Amygdala (tissue), 56 donors: ENCODE data around the gene SPEM2.

ENCODE experiments used
- DNase-seq, 56 donors: peaks; one replicate each; lab custom pipeline; 2025; lab: John Stamatoyannopoulos, UW

Gene SPEM2

DNA sequence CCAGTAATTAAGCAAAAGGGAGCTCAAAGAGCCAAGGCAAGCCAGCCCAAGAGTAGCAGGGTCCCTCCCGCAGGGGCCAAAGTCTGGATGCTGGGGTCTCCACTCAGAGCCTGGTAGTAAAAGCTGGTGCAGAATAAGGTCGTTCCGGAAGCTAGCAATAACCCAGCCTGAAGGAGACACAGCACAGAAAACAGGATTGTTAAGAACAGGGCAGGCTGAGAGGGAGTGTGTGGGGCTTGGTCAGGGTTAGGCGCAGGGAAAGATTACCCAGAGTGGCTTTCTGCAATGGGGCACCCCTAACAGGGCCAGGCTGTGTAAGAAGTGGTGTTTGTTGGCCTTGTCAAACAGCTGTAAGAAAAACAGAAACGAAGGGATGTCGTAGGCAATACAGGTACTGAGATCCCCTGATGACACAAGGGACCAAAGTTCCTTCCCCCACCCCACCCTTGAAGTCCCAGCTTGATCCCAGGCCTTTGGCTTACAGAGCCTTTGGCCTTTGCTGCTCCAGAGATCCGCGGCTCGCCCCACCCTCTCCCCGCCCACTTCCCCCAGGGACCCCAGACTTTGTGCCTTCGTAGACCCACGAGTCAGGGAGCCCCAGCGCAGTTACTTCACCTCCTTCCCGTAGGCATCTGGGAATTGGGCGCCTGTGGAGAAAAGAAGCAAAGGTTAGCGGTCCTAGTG lies 22.2 kb upstream of the SPEM2 start:
- DNase-seq, result peak in 1 of 56 donors; percentile 43

DNA sequence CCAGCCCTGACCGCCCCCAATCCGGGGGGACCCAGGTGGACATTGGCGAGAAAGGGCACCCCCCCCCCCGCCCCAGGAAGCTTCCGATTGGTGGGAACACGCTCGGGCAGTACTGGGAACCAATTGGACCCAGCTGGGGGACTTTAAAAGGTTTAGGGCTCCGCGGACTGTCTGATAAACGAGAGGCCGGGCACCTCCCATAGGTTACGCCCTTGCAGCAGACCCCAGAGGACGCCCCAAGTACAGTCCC lies 21.8 kb upstream of the SPEM2 start:
- peak in 2 of 56 donors; percentile 73 to 78 for DNase-seq

DNA sequence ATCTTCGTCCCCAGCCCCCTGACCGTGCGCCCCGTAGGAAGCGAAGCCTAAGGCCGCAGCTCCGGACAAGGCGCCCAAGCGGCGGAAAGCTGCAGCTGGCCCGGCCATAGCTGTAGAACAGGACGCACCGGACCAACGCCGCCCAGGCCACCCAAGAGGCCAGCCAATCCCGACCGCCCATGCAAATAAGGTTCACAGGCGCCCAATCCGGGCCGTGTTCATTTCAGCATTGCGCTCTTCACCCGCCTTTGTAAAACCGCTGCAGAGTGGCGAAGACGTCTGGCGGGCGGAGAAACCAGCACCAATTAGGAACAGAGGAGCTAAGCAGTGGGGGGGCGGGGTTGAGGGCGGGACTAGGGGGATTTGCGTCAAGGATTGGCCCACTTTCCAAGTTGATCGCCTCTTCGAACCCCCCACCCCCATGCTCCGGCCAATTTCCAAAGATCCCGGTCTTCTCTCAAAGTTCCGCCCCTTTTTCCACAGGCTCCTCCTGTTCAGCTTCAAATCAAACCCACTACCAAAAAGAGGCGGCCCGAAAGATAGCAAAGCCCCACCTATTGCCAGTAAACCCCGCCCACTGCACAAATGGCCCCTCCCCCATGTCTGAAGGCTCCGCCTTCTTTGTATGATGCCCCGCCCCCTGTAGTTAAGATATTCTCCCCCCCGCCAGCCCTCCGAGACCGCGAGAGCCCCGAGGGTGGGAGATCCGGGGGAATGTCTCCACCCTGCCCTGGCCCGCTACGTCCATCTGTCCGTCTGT lies 21.3 kb upstream of the SPEM2 start, which contains the start of gene TMEM256:
Gene TMEM256 (minus strand): TSS at position 121 of the 760 bp plus-strand sequence. CDS start 13 bp downstream, at position 108.
- peak; percentile 75 to 100 (median 99) for DNase-seq

DNA sequence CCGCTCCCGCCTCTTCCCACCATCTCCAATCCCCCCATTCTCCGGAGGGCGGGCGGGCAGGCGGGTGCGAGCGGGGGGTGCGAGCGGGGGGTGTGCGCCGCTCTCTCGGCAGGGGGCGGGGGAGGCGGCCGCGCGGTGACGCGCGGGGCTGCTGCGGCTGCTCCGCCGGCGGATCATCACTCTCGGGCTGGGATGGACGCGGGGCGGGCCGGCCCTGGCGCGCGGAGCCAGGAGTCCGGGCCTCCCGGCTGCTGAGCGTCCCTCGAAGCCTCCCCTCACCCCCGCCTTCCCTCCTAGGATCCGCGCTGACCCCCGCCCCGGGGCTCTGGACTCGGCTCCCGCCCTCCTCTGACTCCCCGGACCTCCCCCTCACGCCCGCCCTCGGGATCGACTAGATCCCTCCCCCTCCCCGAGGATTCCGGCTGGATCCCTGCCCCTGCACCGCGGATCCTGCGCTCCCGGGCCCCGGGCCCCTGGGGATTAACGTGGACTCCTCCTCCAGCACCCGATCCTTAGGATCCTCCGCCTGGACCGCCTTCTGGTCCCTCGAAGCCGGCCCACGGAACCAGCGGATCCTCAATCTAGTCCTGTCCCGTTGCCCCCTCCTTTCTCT lies 20.6 kb upstream of the SPEM2 start:
- peak in 17 of 56 donors; percentile 49 to 97 (median 74) for DNase-seq

- DNase-seq, result peak in 23 of 56 donors; percentile 13 to 61 (median 31)
These were observed 19.8 kb upstream of the SPEM2 start for GRCh38 chr17:7405350-7406234.

- DNase-seq, result no peak
These were observed 19.1 kb upstream of the SPEM2 start for GRCh38 chr17:7406235-7406825.

GRCh38 chr17:7407082-7407481 lies 18.3 kb upstream of the SPEM2 start:
- no peak for DNase-seq

DNA sequence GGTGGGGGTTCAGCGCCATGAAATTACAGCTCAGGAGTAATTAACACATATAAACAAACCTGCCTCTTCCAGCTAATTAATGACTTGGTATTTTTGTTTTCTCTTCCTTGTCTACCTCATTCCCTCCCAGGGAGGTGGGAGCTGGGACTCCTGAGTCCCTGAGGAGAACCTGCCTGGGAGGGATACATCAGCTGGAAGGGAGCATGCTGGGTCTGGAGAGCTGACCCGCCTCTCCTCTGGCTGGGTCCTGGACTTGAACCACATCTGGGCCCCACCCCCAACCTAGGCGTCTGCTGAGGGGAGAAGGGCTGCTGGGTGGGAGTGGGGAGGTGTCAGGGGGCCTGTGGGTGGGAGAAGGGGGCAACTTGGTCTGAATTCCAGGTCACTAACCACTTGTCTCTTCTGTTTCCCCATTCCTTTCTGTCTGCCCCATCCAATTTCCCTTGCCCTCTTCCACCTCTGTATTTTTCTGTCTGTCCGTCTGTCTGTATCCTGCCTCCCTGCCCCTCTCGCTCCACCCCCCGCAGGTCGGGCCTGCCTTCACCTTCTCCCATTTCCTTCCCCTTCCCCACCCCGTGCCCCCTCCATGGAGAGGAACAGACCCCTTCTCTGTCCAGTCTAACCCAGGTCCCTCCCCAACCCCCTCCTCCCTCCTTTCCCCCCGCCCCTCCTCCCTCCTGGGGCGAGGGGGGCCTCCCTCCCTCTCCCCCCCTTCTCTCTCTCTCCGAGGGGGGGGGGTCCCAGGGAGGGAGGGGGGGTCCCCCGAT lies 17.7 kb upstream of the SPEM2 start, which contains the start of gene NLGN2:
Gene NLGN2 (plus strand): TSS at position 361 of the 767 bp plus-strand sequence. CDS start 411 bp downstream, outside the sequence.
- DNase-seq, result no peak

- no peak for DNase-seq
These were observed 17.1 kb upstream of the SPEM2 start for GRCh38 chr17:7408252-7408727.

- no peak for DNase-seq
These were observed 16.6 kb upstream of the SPEM2 start for GRCh38 chr17:7408863-7409262.

DNA sequence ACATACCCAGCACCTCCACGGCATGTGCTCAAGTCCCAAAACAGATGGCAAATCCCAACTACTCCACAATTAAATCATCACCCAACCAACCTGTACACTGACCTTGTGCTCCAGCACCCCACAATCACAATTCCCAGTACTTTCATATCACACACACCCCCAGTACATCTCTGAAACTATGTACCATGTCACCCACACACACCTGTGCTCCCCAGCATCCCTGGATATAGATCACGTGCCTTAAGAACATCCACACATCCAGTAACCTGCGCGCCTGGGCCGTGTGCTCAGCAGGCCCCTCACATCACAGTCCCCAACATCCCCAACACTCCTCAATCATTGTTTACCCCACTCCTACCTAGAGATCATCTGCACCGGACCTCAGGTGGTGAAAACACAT lies 15.7 kb upstream of the SPEM2 start:
- DNase-seq, result no peak

DNA sequence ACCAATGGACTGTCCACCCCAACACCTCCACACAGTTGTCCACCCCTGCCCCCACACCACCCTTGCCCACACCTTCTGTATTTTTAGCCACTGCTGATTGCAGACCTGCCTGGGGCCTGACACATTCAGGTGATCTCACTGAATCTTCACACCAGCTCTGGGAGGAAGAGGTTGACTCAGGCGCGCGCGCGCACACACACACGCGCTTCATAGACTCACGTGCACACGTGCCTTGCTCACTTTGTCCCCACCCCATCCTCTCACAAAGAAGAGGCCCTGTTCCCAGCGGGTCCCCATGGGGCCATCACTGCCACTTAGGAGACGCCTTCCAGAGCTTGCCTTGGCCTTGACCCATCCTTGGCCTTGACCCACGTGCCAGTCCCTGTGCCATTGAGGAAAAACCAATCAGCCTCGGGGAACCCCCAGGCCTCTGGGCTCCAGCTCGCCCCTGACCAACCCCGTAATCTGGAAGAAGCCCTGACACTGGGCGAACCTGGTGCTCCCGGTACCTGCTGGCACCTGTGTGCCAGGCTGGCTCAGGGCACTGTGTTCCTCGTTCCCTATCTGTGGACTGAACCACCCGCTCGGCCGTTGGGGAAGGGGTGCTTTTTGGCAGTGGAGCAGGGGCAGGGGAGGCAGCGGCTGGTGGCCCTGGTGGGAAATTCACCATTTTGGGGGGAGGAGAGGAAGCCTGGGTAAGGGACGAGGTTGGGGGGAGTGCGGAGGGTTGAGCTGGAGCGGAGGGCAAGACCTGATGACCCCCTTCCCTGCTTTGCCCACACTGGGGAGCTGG lies 14.6 kb upstream of the SPEM2 start:
- no peak for DNase-seq

GRCh38 chr17:7411427-7411750 lies 14.0 kb upstream of the SPEM2 start:
- no peak for DNase-seq

DNA sequence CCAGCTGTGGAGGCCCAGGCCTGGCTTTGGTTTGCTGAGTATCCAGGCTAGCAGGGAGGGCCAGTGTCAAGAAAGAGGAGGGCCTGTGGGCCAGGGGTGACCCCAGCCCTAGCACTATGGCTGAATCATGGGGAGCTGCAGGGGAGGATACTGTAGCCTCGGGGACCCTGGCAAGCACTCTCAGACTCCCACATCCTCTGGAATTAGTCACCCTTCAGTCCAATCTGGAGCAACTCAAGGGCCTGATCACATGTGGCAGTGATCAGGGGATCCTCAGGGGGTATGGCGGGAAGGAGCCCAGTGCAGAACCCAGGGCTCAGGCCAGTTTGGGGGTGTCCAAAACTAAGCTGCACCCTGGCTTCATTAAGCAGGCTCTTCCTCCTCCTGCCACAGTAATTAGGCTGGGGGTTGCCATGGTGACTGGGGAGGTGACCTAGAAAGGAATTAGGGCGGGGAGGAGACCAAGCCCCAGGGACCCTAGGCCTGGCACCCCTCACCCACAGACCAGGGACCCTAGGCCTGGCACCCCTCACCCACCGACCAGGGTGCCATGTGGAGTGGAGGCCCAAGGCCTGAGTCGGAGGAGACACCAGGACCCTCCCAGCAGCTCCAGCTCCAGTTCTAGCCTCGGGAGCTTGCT lies 11.9 kb upstream of the SPEM2 start:
- DNase-seq, result no peak

DNA sequence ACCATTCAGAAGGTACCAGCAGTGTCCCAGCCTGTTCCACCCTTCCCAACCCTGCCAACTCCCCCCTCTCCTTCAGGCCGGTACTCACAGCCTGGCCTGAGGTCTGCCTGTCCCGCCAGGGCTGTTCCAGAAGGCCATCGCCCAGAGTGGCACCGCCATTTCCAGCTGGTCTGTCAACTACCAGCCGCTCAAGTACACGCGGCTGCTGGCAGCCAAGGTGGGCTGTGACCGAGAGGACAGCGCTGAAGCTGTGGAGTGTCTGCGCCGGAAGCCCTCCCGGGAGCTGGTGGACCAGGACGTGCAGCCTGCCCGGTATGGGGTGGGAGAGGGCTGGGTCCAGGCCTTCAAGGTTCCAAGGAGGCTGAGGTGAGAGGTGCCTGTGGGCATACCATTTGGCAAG lies 10.6 kb upstream of the SPEM2 start:
- DNase-seq, result no peak

DNA sequence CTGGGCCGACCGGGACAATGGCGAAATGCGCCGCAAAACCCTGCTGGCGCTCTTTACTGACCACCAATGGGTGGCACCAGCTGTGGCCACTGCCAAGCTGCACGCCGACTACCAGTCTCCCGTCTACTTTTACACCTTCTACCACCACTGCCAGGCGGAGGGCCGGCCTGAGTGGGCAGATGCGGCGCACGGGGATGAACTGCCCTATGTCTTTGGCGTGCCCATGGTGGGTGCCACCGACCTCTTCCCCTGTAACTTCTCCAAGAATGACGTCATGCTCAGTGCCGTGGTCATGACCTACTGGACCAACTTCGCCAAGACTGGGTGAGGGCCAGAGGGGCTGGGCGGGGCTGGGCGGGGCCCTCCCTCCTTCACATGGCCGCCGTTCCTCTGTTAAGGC lies 9.6 kb upstream of the SPEM2 start:
- DNase-seq, result no peak

- no peak for DNase-seq
These were observed 9.1 kb upstream of the SPEM2 start for GRCh38 chr17:7416323-7416722.

DNA sequence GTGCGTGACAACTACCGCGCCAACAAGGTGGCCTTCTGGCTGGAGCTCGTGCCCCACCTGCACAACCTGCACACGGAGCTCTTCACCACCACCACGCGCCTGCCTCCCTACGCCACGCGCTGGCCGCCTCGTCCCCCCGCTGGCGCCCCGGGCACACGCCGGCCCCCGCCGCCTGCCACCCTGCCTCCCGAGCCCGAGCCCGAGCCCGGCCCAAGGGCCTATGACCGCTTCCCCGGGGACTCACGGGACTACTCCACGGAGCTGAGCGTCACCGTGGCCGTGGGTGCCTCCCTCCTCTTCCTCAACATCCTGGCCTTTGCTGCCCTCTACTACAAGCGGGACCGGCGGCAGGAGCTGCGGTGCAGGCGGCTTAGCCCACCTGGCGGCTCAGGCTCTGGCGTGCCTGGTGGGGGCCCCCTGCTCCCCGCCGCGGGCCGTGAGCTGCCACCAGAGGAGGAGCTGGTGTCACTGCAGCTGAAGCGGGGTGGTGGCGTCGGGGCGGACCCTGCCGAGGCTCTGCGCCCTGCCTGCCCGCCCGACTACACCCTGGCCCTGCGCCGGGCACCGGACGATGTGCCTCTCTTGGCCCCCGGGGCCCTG lies 8.3 kb upstream of the SPEM2 start:
- DNase-seq, result no peak
